ENCODE results near the gene ZSCAN22. TPM values are rescaled to one million over a fixed set of nuclear protein-coding genes. Genes with fewer than 3 reads are reported as not detected.

The ZSCAN22 gene
- total RNA-seq, 1 donor from 2014 or later, result 4.6 TPM

DNA sequence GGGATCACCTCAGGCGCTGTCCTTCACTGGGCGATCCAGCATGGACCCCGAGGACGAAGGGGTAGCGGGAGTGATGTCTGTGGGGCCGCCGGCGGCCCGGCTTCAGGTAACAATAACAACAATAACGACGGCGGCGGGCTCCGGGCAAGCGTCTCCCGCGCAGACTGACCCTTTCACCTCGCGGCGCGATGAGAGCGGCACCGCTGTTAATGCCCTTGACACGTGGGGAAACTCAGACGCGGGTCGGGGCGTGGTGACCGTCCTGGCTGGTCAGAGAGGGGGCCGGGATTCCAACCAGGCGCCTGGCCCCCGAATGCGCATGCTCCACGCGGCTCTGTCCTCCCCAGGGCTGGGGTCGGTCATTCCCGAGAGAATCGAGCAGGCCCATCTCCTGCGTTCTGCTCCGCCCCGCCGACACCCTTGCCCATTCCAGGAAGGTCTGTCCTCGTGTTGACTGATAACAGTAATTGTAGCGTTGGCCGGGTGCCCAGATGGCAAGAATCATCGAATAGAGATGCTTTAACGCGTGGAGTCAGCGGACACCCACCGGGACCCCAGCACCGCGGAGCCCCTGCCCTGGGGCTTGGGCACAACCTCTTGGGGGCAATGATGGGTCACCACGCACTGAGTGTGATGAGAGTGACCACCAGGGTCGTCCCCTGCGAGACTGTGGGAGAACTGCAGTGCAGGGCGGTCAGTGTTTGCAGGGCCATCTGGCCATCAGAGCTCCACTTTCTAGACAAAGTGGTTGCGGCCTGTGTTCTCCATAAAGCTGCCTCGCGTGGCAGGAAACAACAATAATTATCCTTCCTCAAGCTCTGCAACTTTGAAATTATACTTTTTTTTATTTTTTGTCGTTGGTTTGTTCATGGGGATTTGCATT lies 47.5 kb upstream of the ZSCAN22 start:
- Mint-ChIP-seq H3K36me3 (ENCODE audit: insufficient read depth) (peaks cover 27% of the 10 kb centered on the region), H3K27ac (peak overlapping the region; percentile 97), H3K27me3 (no peaks in the 10 kb centered on the region), H3K9me3 (ENCODE audit: low read depth) (peaks cover 1% of the 10 kb centered on the region), H3K4me1 (ENCODE audit: low read depth) (peaks cover 25% of the 10 kb centered on the region), H3K4me3 (ENCODE audit: low read depth) (peak overlapping the region; percentile 97)
- TF ChIP-seq, protein P1, sequence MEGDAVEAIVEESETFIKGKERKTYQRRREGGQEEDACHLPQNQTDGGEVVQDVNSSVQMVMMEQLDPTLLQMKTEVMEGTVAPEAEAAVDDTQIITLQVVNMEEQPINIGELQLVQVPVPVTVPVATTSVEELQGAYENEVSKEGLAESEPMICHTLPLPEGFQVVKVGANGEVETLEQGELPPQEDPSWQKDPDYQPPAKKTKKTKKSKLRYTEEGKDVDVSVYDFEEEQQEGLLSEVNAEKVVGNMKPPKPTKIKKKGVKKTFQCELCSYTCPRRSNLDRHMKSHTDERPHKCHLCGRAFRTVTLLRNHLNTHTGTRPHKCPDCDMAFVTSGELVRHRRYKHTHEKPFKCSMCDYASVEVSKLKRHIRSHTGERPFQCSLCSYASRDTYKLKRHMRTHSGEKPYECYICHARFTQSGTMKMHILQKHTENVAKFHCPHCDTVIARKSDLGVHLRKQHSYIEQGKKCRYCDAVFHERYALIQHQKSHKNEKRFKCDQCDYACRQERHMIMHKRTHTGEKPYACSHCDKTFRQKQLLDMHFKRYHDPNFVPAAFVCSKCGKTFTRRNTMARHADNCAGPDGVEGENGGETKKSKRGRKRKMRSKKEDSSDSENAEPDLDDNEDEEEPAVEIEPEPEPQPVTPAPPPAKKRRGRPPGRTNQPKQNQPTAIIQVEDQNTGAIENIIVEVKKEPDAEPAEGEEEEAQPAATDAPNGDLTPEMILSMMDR (IDR thresholded peaks at IDR 0.05; ENCODE audit: unreplicated experiment), result peak; percentile 18
- DNase-seq (ENCODE audit: low spot score, unreplicated experiment), result peak; percentile 58

- H3K27ac Mint-ChIP-seq, result peak overlapping the region; percentile 97
- peak overlapping the region; percentile 97 for H3K4me3 Mint-ChIP-seq (ENCODE audit: low read depth)
- no peak for DNase-seq (ENCODE audit: low spot score, unreplicated experiment)
- H3K9me3 Mint-ChIP-seq (ENCODE audit: low read depth), result no peaks in the 10 kb centered on the region
- peaks cover 25% of the 10 kb centered on the region for H3K4me1 Mint-ChIP-seq (ENCODE audit: low read depth)
- H3K36me3 Mint-ChIP-seq (ENCODE audit: insufficient read depth), result peaks cover 21% of the 10 kb centered on the region
- TF ChIP-seq, protein P1 (IDR thresholded peaks at IDR 0.05; ENCODE audit: unreplicated experiment), result no peak
- H3K27me3 Mint-ChIP-seq, result no peaks in the 10 kb centered on the region
These were observed 46.9 kb upstream of the ZSCAN22 start for GRCh38 chr19:58279925-58280316.

DNA sequence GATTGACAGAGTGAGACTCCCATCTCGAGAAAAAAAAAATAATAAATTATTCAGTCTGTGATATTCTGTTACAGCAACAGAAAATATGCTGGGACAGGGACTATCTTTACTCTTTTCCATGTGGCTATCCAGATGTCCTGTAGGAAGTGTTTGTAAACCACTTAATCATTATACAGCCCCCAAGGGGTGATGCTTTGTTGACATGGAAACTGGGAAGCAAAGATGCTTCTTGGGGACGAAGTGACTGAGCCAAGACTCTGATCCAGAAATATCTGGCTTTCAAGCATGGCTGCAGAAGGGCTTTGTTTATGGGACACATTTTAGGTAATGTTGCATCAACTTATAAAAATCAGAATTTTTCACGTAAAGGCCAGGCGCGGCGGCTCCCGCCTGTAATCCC lies 42.6 kb upstream of the ZSCAN22 start:
- H3K4me3 Mint-ChIP-seq (ENCODE audit: low read depth), result no peak overlapping the region

DNA sequence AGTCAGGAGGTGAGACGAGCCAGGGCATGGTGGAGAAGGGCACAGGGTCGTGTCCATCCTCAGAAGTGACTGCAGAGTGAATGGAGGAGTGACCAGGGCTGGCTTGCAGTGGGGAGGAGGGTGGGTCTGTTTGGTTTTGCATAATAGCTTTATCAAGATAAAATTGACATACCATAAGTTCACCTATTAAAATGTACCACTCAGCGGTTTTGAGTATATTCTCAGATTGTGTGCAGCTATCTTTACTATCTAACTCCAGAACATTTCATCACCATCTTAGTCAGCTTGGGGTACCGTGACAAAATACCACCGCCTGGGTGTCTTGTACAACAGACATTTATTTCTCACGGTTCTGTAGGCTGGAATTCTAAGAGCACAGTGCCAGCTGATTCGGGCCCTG lies 34.9 kb upstream of the ZSCAN22 start:
- no peaks in the 10 kb centered on the region for H3K27me3 Mint-ChIP-seq
- H3K9me3 Mint-ChIP-seq (ENCODE audit: low read depth), result peaks cover 16% of the 10 kb centered on the region

More for the DNA sequence above, 42.6 kb upstream of the ZSCAN22 start:
- Mint-ChIP-seq H3K36me3 (ENCODE audit: insufficient read depth) (peaks cover 25% of the 10 kb centered on the region), H3K27ac (no peak overlapping the region), H3K4me1 (ENCODE audit: low read depth) (peaks cover 21% of the 10 kb centered on the region), H3K27me3 (no peaks in the 10 kb centered on the region), H3K9me3 (ENCODE audit: low read depth) (no peaks in the 10 kb centered on the region)
- DNase-seq (ENCODE audit: low spot score, unreplicated experiment), result no peak
- TF ChIP-seq, protein P1 (IDR thresholded peaks at IDR 0.05; ENCODE audit: unreplicated experiment), result no peak

GRCh38 chr19:58294743-58295374 lies 31.9 kb upstream of the ZSCAN22 start:
- Mint-ChIP-seq H3K27me3 (no peaks in the 10 kb centered on the region), H3K27ac (no peak overlapping the region), H3K4me3 (ENCODE audit: low read depth) (no peak overlapping the region), H3K4me1 (ENCODE audit: low read depth) (no peaks in the 10 kb centered on the region), H3K36me3 (ENCODE audit: insufficient read depth) (peaks cover 62% of the 10 kb centered on the region), H3K9me3 (ENCODE audit: low read depth) (peaks cover 16% of the 10 kb centered on the region)
- no peak for DNase-seq (ENCODE audit: low spot score, unreplicated experiment)
- TF ChIP-seq, protein P1 (IDR thresholded peaks at IDR 0.05; ENCODE audit: unreplicated experiment), result no peak

More for the DNA sequence above, 34.9 kb upstream of the ZSCAN22 start:
- no peaks in the 10 kb centered on the region for H3K4me1 Mint-ChIP-seq (ENCODE audit: low read depth)
- DNase-seq (ENCODE audit: low spot score, unreplicated experiment), result no peak
- peaks cover 70% of the 10 kb centered on the region for H3K36me3 Mint-ChIP-seq (ENCODE audit: insufficient read depth)
- TF ChIP-seq, protein P1 (IDR thresholded peaks at IDR 0.05; ENCODE audit: unreplicated experiment), result no peak
- H3K27ac Mint-ChIP-seq, result peak overlapping the region; percentile 87
- H3K4me3 Mint-ChIP-seq (ENCODE audit: low read depth), result no peak overlapping the region

All from progenitor cell of endocrine pancreas (in vitro differentiated cells).